HG02571 (cell line): ENCODE data around the gene COL26A1.

Experiments
- ATAC-seq: cut with Tn5 transposase; IDR thresholded peaks from one replicate; pipeline ENCODE4 v1.9.1; 2021; ENCODE audit warnings: mild to moderate bottlenecking, moderate library complexity; ENCODE audit not compliant: unreplicated experiment

The COL26A1 gene

DNA sequence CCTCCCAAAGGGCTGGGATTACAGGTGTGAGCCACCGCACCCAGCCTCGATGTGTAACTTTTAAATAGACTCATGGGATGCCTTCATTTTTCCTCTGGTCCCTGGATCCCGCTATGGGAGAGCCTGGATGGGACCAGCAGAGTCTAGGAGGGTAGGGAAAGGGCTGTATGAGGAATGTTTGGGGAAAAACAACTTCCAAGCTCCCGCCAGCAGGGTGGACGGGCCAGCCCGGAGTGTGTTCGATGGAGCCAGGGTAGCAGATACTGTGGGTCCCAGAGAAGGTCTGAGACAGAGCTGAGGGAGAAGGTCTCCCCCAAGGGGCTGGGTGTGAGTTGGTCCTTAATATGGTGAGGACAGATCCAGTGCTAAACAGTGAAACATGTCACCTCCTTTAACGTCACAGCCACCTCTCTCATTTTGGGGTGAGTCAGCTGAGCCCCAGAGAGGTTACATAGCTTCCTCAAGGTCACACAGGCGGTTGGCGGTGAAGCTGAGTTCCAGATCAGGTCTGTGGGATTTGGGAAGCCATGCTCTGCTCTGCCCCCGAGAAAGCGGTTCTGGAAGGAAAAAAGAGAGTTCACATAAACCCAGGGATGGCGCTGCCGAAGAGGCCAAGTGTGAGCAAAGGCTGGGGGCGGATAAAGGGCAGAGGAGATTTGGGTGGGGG, 200.0 kb downstream of the COL26A1 start:
- ATAC-seq: no peak

DNA sequence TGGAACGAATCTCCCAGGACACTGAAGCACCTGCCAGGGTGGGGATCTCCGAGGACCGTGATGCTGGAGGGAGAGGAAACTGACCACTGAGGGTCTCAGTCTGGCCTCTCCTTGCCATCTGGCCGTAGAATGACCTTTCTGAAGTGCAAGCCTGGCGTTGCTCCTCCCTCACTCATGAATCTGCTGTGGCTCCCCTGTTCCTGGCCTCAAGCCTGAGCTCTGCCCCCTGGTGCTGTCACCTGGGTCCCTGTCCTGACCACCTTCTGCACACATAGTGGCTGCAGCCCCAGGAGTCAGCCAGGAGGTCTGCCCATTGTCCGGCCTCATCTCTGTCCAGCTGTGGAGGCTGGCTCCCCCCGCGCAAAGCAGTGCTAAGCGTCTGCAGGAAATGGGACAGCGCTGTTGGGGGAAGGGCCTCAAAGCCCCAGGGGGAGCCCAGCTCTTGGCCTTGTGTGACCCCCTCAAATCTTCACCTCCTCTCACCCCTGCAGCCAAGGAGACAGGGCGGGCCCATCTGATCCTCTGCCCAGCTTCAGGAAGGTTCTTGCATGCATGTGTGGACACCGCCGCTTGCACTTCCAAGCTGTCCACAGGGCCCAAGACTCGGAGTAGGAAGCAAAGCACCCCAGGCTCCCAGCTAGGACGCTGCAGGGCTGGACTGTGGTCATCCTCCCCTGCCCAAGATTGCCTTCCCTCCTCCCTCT, 200.7 kb downstream of the COL26A1 start:
- no peak for ATAC-seq

DNA sequence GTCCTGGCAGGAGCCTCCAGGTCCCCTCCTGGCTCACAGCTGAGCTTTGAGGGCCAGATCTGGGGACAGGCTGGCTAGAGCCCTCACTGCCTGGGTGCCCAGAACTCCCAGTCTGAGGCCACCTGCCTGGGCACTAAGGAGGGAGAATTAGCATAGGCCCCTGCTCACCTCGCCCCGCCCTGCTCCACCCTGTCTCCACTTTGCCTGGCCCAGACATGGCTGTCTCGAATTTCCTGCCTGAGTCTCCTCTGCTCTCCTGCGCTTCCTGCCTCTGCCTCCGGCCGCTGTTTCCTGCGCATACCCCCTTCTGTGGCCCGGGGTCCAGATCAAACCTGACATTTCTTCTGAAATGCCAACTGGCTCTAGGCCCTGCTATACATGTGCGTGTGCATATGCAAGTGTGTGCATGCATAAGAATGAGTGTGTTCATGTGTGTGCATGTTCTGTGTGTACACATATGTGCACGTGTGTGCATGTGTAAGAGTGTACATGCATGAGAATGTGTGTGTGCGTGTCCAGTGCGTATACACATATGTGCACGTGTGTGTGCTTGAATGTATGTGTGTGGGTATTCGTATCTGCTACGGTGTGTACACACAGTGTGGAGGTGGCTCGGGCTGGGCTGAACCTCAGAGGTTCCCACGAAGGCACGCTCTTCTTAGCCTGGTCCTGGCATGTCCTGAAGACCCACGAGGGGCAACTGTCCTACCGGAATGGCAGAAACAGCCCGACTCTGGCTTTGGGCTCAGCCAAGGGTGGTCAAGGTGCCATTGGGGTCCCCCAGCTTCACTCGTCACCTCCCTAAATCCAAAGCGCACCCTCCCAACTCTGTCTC, 201.5 kb downstream of the COL26A1 start:
- ATAC-seq: no peak

DNA sequence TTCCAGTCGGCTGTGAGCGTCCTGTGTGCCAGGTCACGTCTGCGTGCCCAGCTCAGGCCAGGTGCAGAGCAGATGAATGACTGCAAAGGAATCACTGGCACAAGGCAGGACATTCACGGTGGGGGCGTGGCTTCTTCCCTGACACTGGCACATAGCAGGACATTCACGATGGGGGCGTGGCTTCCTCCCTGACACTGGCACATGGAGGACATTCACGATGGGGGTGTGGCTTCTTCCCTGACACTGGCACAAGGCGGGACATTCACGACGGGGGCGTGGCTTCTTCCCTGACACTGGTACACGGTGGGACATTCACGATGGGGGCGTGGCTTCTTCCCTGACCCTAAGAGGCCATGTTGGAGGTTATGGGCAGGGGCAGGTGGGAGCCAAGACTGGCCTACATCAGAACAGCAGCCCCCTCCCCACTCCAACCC, 202.1 kb downstream of the COL26A1 start:
- ATAC-seq: no peak

DNA sequence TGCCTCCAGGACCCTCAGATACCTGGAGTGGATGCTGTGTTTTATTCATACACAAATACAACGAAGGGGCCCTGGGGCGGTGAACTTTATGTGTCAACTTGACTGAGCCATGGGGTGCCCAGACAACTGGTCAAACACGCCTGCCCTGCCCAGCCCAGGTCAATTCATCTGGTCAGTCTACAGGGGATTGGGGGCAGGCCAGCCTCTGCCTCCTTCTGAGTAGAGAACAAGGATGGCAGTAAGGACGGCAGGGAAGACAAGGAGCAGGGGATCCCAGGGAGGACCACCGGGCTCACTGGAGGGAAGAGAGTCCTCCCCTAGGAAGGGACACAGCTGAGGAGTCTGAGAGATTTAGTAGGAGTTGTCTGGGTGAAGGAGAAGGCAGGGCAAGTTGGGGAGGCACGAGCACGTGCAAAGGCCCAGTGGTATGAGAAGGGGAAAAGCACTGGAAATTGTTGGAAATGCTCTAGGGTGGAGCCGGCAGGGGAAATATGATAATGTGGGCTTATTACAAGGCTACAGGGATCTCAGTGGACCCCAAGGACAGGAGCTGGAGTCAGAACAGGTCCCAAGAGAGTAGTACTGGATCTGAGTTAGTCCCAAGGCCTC, 203.0 kb downstream of the COL26A1 start:
- no peak for ATAC-seq

DNA sequence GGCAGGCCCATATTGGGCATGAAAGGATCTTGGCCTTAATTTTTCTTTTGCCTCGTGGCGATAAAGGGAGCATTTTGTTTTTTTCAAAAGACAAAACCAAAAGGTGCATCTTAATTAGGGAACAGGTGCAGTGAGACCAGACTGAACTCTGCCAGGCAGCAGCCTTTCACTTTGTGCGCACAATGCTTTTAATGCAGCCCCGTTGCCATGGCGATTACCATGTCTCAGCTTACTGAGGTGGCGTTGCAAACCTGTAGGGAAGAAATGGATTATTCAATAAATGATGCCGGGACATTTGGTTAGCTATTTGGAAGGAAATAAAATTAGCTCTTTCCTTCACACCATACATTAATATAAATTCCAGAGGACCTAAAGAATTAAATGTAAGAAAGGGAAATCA, 204.6 kb downstream of the COL26A1 start:
- no peak for ATAC-seq

DNA sequence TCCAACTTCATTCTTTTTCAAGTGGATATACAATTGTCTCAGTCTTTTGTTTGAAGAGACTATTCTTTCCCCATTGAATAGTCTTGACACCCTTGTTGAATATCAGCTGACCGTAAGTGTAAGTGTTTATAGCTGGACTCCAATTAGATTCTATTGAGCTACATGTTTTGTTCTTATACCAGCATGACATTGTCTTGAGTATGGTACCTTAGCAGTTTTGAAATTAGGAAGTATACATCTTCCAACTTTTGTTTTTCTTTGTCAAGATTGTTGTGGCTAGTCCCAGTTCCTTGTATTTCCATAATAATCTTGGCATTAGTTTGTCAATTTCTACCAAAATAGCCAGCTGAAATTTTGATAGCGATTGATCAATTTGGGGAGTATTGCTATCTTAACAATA, 209.5 kb downstream of the COL26A1 start:
- ATAC-seq: no peak

DNA sequence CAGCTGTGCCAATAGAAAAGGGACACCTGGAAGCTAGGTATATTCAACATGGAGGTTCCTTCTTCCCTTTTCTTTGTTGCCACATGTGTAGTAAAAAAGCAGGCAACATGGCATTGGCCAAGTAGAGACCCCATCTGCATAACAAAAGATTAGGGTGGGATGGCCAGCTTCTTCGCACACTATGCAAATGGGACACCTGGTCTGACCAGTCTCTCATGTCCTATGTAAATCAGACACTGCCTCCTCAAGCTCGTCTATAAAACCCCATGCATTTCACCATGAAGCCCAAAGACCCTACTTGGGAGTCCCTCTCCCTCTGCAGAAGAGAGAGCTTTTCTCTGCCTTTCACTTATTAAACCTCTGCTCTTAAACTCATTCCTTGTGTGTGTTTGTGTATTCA, 212.5 kb downstream of the COL26A1 start:
- no peak for ATAC-seq

DNA sequence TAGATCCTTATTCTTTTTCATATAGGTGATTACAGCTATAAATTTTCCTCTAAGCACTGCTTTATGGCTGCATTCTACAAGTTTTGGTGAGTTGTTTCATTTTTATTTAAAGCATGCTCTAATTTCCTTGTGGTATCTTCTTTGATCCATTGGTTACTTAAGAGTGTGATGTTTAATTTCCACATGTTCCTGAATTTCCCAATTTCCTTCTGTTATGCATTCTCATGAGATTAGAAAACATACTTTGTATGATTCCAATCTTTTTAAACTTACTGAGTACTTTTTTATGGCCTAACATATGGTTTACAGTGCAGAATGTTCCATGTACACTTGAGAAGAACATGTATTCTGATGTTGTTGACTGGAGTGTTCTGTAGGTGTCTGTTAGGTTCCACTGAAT, 213.0 kb downstream of the COL26A1 start:
- no peak for ATAC-seq

DNA sequence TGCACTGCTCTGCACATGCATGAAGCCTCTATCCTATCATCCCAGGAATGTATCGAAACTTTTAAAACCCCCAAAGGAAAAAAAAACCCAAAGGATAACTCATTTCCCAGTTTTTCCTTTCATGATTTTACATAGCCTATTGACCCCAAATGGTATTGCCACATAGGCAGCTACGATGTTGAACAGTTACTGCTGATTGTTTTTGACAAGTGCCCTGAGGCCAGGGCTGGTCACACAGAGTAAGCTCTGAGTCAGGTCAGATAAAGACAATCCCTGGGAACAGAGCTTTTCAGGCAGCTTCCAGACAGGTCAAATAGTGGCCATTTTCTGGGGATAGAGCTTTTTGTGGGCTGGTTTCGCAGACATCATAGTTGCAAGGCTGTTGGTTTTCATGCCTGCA, 214.3 kb downstream of the COL26A1 start:
- ATAC-seq: no peak

DNA sequence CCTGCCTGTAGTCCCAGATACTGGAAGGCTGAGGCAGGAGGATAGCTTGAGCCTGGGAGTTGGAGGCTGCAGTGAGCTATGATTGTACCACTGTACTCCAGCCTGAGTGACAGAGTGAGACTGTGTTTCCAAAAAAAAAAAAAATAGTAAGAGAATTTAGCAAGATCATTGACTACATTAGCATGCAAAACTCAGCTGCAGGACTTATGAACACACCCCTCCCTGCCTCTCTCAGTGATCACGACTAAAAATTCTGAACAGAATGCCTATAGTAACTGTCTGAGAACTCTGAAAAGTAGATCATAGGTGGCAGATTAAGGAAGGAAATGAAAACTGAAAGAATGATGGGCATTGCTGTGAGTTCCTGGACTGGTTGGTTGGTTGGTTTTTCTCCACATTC, 215.9 kb downstream of the COL26A1 start:
- ATAC-seq: no peak

DNA sequence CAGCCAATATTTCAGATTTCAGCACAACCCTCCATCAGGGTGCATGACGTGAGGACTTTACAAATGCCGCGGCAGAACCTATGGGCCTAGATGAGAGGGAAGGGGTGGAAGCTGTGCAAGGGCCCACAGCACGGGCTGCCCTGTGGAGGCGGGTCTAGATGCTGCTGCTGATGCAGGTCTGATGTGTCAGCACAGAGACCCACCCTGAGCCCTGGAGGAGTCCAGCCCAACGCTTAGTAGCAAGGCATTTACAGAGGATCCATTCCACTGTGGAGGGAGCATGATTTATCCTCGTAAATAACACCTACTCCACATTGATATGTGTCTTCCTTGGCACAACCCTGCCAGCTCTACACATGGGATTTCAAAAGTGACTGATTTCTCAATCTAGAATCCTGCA, 217.9 kb downstream of the COL26A1 start:
- ATAC-seq: no peak

DNA sequence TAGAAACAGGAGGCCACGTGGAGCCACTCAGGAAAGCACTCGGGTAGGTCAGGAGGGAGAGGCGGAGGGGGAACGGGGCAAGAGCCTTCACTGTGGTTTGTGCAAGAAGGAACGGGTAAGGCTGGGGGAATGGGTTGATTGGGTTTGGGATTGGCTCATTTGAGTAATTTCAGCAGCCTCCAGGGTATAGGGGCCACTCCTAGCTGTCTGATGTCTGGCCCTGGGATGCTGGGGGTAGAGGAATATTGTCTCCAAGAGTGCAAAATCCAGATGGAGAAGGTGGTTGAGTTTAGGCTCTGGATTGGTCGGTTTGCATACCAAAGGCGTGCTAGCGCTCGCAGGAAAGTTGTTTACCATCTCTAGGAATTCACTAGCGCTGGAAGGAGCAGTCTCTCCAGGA, 219.2 kb downstream of the COL26A1 start:
- ATAC-seq: no peak

DNA sequence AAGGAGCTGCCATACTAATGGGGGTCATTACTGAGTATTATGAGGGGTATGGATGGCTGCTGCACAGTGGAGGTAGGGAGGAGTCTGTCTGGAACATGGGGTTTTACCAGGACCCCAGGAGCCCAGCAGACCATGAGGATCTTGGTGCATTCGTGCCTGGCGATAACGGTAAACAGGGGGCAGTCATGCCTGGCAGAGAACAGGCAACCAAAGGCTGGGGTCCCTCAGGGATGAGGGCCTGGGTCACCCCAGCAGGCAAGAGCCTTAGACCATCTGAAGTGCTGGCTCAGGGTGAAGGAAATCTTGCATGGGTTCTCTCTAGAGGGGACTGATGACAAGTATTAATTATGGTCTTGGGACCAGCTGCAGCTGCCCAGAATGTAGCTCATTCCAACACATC, 220.3 kb downstream of the COL26A1 start:
- ATAC-seq: no peak

DNA sequence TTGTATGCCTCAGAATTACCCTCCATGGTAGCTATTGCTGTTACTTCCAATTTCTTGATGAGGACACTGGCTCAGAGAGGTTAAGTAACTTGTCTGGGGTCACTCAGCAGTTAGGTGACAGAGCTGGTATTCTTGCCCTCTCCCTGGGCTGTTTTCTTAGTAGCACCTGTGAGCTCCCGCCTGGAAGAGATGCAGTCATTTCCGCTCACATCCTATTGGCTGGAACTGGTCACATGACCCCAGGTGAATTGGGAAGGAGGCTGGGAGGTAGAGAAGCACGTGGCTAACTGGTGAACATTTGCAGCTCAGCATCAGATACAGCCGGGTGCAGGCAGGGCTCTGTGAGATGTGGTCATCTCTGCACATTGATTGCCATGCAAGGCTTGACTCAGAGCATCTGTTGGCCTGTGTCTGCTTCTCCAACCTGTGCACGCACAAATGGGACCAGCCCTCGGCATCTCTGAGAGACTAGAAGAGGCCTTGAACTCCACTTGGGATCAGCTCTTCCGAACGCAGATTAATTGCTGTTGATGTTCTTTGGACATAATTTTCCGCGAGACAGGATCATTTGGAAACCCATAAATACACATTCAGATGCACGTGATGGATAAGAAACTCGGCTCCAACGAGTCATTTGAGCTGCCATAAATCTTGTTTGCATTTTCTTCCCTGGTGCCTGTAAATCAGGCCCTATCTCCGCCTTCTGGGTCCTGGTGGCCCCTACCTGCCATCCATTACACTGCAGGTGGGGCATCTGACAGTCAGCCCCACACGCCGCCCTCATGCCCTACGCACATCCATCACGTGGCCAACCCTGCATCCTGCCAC, 223.6 kb downstream of the COL26A1 start:
- no peak for ATAC-seq

DNA sequence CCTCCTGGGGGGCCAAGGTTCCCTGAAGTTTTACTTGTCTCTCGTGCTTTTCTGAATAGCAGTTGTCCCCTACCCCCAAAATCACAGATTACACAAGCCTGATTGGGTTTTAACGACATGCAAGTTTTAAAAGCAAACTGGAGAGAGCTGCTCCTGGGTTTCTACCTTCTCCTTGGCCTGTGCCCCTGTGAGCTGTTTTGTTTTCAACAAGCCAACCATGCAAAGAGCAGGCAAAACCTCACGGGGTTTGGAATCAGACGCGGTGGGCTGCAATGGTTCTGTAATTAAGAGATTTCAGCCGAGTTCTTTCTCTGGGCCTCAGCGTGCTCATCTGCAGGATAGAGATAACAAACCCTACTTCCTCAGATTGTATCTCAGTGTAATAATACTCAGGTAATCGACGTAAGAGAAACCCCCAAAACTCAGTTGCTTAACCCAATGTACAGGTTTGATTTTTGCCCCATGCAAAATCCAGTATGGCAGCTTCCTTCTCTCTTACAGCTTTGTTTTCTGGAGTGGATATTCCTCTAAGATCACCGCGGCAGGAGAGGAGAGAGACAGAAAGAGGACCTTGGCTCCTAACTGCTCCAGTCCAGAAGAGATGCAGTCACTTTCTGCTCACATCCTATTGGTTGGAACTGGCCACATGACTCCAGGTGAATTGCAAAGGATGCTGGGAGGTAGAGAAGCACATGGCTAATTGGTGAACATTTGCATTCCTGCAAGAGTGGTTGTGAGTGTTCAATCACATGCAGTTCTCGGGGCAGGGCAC, 224.4 kb downstream of the COL26A1 start:
- ATAC-seq: no peak

DNA sequence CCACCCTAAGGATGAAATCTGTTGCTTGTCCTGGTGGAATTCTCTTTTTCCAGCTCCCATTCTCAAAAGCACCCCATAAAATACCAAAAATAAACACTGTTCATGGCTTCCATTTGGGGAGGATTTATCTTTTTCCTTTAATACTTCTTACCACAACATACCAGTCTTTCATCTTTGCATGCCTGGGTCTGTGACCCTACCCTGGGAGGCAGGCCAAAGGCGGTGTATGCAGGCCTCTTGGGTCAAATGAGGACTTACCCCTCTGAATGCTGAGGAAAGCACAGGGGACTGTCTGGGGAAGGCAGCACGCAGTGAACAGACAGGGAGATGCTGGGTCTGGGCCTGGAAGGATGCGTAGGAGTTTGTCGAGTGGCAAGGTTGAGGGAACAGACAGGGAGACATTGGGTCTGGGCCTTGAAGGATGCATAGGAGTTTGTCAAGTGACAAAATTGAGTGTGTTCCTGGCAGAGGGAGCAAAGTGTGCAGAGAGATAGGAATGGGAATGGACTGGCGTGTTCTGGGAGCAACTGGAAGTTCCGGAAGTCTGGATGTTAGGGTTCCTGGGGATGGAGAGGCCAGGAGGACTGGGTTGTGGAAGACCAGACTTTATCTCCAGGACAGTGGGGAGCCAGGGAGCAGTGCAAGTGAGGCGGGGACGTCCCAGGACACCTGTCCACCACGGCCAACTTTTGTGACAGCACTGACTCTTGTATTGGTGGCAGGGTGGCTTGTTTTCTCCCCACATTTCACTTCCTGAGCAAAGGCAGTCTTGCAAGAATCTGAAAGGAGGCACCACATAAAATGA, 225.7 kb downstream of the COL26A1 start:
- ATAC-seq: no peak

DNA sequence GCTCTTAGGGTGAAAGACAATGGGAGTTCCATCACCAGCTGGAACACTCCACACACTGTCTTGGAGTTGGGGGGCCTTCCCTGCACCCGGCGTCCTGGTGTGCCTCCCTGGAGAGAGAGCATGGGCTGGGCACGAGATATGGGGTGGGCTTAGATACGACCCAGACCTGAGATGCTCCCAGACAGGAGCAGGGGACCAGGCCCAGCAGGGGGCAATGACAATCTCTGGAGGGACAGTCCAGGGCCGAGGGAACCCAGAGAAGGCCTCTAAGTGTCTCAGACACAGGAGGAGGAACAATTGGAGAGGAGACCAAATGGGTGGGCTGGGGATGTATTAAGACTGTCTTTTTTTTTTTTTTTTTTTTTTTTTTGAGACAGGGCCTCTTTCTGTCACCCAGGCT, 226.4 kb downstream of the COL26A1 start:
- ATAC-seq: no peak
